Osteoblast (primary cell): ENCODE data around the gene CEACAM21. TPM values are rescaled to one million over a fixed set of nuclear protein-coding genes. Genes with fewer than 3 reads are reported as not detected.

Source experiments
- DNase-seq: peaks from one replicate; pipeline ENCODE4 v3.0.0; 2011; ENCODE audit warnings: low spot score, mixed read lengths; ENCODE audit not compliant: insufficient read length; ENCODE audit errors: missing footprints
- H2AFZ ChIP-seq: 2 replicates; pipeline ENCODE4 v1.6.0; 2011; ENCODE audit warnings: mild to moderate bottlenecking, low read length
- H3K27ac ChIP-seq: 2 replicates; pipeline ENCODE4 v1.5.1; 2011; ENCODE audit warnings: mild to moderate bottlenecking, low read depth, low read length, moderate library complexity
- H3K27me3 ChIP-seq: 2 replicates; pipeline ENCODE4 v1.6.0; 2012; ENCODE audit warnings: mild to moderate bottlenecking, control low read depth, inconsistent platforms, low read length, moderate library complexity; ENCODE audit not compliant: insufficient read depth
- H3K36me3 ChIP-seq: 2 replicates; pipeline ENCODE4 v1.5.1; 2011; ENCODE audit warnings: mild to moderate bottlenecking, low read length, control low read depth, moderate library complexity; ENCODE audit not compliant: insufficient read depth
- H3K4me1 ChIP-seq: 2 replicates; pipeline ENCODE4 v1.5.1; 2011; ENCODE audit warnings: mild to moderate bottlenecking, low read length, control low read depth, moderate library complexity; ENCODE audit not compliant: insufficient read depth
- H3K4me2 ChIP-seq: 2 replicates; pipeline ENCODE4 v1.6.0; 2011; ENCODE audit warnings: mild to moderate bottlenecking, low read length; ENCODE audit not compliant: insufficient read depth
- H3K4me3 ChIP-seq: fragments of 200-600 bp; sonication (generic); 3 replicates; pipeline ENCODE4 v1.5.1; 2012; ENCODE audit warnings: mild to moderate bottlenecking, low read length, inconsistent platforms; ENCODE audit not compliant: insufficient read depth
- H3K79me2 ChIP-seq: 2 replicates; pipeline ENCODE4 v1.6.0; 2012; ENCODE audit warnings: mild to moderate bottlenecking, low read length, control low read depth, inconsistent platforms; ENCODE audit not compliant: insufficient read depth
- H3K9me3 ChIP-seq: 2 replicates; pipeline ENCODE4 v1.5.1; 2011; ENCODE audit warnings: low read depth, low read length, control low read depth
- H4K20me1 ChIP-seq: 2 replicates; pipeline ENCODE4 v1.6.0; 2012; ENCODE audit warnings: mild to moderate bottlenecking, low read length, control low read depth; ENCODE audit not compliant: insufficient read depth
- total RNA-seq: library from RNA; depleted of rRNA; stranded (reverse); fragments of >200 nt; gene quantifications from 2 replicates; pipeline ENCODE4 v1.2.3, GENCODE V29; 2012
- TF ChIP-seq, protein P1 (sequence below): IDR thresholded peaks from 2 replicates; pipeline ENCODE4 v1.5.1; 2011; ENCODE audit warnings: mild to moderate bottlenecking, low read depth, low read length, moderate library complexity; ENCODE audit errors: extremely low read depth

The CEACAM21 gene
- total RNA-seq, 1 donor: not detected

DNA sequence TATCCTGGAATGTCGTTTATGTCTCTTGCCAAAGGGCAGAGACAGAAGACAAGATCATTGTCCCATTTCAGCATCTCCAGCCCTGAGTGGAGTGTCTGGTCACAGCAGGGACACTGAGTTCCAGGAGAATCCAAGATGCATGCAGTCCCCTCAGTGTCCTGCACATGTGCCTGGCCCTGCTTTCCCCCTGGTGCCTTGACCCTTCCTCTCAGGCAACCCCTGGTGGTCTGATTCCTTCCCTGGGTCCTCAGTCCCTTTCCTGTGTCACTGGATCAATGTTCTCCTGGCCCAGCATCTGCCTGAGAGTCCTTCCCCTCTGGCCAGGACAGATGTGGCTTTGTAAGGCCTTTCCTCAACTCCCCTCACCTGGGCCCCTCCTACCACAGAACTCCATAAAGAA, 9.0 kb downstream of the CEACAM21 start:
- no peaks in the 10 kb centered on the region for H3K9me3 ChIP-seq
- no peaks in the 10 kb centered on the region for H3K79me2 ChIP-seq
- DNase-seq: no peak
- H2AFZ ChIP-seq: no peak overlapping the region
- TF ChIP-seq, protein P1, sequence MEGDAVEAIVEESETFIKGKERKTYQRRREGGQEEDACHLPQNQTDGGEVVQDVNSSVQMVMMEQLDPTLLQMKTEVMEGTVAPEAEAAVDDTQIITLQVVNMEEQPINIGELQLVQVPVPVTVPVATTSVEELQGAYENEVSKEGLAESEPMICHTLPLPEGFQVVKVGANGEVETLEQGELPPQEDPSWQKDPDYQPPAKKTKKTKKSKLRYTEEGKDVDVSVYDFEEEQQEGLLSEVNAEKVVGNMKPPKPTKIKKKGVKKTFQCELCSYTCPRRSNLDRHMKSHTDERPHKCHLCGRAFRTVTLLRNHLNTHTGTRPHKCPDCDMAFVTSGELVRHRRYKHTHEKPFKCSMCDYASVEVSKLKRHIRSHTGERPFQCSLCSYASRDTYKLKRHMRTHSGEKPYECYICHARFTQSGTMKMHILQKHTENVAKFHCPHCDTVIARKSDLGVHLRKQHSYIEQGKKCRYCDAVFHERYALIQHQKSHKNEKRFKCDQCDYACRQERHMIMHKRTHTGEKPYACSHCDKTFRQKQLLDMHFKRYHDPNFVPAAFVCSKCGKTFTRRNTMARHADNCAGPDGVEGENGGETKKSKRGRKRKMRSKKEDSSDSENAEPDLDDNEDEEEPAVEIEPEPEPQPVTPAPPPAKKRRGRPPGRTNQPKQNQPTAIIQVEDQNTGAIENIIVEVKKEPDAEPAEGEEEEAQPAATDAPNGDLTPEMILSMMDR: no peak
- no peaks in the 10 kb centered on the region for H4K20me1 ChIP-seq
- H3K27ac ChIP-seq: no peak overlapping the region
- H3K4me3 ChIP-seq: no peak overlapping the region
- no peaks in the 10 kb centered on the region for H3K36me3 ChIP-seq
- H3K4me1 ChIP-seq: no peaks in the 10 kb centered on the region
- no peak overlapping the region for H3K4me2 ChIP-seq
- no peaks in the 10 kb centered on the region for H3K27me3 ChIP-seq

- H3K4me2 ChIP-seq: no peak overlapping the region
- H3K4me3 ChIP-seq: no peak overlapping the region
- no peaks in the 10 kb centered on the region for H3K79me2 ChIP-seq
- H4K20me1 ChIP-seq: no peaks in the 10 kb centered on the region
- no peak overlapping the region for H2AFZ ChIP-seq
- no peaks in the 10 kb centered on the region for H3K27me3 ChIP-seq
- no peaks in the 10 kb centered on the region for H3K36me3 ChIP-seq
- TF ChIP-seq, protein P1: no peak
- H3K9me3 ChIP-seq: no peaks in the 10 kb centered on the region
- DNase-seq: no peak
- H3K4me1 ChIP-seq: no peaks in the 10 kb centered on the region
- no peak overlapping the region for H3K27ac ChIP-seq
Observed at GRCh38 chr19:41586064-41586463, 10.1 kb downstream of the CEACAM21 start.

DNA sequence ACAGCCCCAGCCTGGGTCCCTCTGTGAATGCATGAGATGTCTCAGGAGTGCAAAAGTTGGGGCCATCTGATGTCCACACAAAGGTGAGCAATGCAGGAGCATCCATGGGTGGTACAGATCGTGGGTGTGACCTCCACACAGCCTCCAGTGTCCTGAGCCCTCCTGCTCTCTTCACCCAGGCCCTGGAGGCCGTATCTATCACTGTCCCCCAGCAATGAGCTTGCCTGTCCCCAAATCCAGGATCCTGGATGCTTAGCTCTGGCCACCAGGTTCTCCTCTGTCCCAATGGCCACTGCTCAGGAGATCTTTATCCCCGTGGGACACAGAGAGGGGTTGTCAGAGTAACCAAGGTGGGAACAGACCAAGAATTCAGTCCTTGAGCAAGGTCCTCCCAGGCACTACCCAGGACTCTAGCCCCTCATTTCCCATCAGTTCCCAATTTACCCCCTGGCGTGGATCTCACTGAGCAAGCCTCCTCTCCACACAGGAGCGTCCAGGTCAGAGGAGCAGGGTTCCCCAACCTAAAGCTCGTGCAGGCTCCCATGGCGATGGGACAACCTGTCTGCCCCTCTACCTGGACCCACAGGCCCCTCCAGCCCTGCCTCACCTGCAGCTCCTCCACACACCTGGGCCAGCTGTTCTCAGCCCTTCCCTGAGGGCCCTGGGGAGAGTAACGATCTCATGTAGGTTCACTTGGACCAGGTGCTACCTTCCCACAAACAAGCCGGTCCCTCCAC, 11.3 kb downstream of the CEACAM21 start:
- no peaks in the 10 kb centered on the region for H4K20me1 ChIP-seq
- no peaks in the 10 kb centered on the region for H3K79me2 ChIP-seq
- DNase-seq: no peak
- H3K4me2 ChIP-seq: no peak overlapping the region
- no peaks in the 10 kb centered on the region for H3K27me3 ChIP-seq
- H3K27ac ChIP-seq: no peak overlapping the region
- H3K4me3 ChIP-seq: no peak overlapping the region
- no peaks in the 10 kb centered on the region for H3K9me3 ChIP-seq
- H3K36me3 ChIP-seq: no peaks in the 10 kb centered on the region
- TF ChIP-seq, protein P1: no peak
- no peak overlapping the region for H2AFZ ChIP-seq
- H3K4me1 ChIP-seq: no peaks in the 10 kb centered on the region

DNA sequence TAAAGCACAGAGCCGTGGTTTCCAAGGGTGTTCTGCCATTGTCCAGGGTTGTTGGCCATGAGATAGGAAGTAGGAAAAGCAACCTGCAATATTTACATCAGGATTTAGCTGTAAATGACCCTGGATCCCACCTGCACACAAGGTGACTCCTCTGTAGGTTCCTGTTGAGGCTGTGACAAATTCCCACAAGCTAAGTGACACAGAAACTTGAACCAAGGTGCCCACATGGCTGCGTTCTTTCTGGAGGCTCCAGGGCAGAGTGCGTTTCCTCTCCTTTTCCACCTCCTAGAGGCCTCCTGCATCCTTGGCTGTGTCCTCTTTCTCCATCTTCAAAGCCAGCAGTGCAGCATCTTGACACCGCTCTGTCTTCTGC, 11.9 kb downstream of the CEACAM21 start:
- Histone ChIP-seq H3K4me3 (no peak overlapping the region), H3K4me2 (no peak overlapping the region), H2AFZ (no peak overlapping the region), H3K27me3 (no peaks in the 10 kb centered on the region), H3K27ac (no peak overlapping the region), H3K9me3 (no peaks in the 10 kb centered on the region), H3K4me1 (no peaks in the 10 kb centered on the region), H4K20me1 (no peaks in the 10 kb centered on the region), H3K79me2 (no peaks in the 10 kb centered on the region), H3K36me3 (no peaks in the 10 kb centered on the region)
- TF ChIP-seq, protein P1: no peak
- no peak for DNase-seq
